Heart left ventricle (tissue), 16 donors: Measurements from ENCODE around the gene SUSD4. TPM values are rescaled to one million over a fixed set of nuclear protein-coding genes. Genes with fewer than 3 reads are reported as not detected.

Experiments used
- ATAC-seq, 4 donors: fragments of 200-7000 bp; cut with Tn5 transposase; one replicate each; pipeline ENCODE4 v1.9.1; 2020 to 2022; ENCODE audit warnings: moderate library complexity in 4 of 4, mild to moderate bottlenecking in 3 of 4, moderate number of reproducible peaks in 1 of 4
- DNase-seq, 5 donors: peaks; one replicate each; pipeline ENCODE4 v3.0.0-alpha.2; 2020
- H3K27ac ChIP-seq, 12 donors: fragments of 200-600 bp; sonication (generic) in 4 of 12; one replicate each; pipeline versions ENCODE4 v1.5.0 to v1.8.0; 2016 to 2022; ENCODE audit warnings: mild to moderate bottlenecking in 2 of 12
- H3K27me3 ChIP-seq, 9 donors: fragments of 200-600 bp; sonication (generic) in 2 of 9; one replicate each; pipeline versions ENCODE4 v1.5.1 to v1.8.0; 2016 to 2022; ENCODE audit warnings: mild to moderate bottlenecking in 3 of 9
- H3K36me3 ChIP-seq, 9 donors: fragments of 200-600 bp; sonication (generic) in 2 of 9; one replicate each; pipeline versions ENCODE4 v1.5.0 to v1.8.0; 2018 to 2022; ENCODE audit warnings: mild to moderate bottlenecking in 2 of 9
- H3K4me1 ChIP-seq, 12 donors: fragments of 200-600 bp; sonication (generic) in 4 of 12; one replicate each; pipeline versions ENCODE4 v1.5.0 to v1.8.0; 2016 to 2022; ENCODE audit warnings: mild to moderate bottlenecking in 3 of 12
- H3K4me3 ChIP-seq, 12 donors: fragments of 200-600 bp; sonication (generic) in 4 of 12; one replicate each; pipeline versions ENCODE4 v1.5.0 to v1.8.0; 2017 to 2022; ENCODE audit warnings: mild to moderate bottlenecking in 9 of 12, moderate library complexity in 4 of 12
- H3K9me3 ChIP-seq, 12 donors: fragments of 200-600 bp; sonication (generic) in 4 of 12; one replicate each; pipeline versions ENCODE4 v1.5.0 to v1.8.0; 2016 to 2022; ENCODE audit warnings: mild to moderate bottlenecking in 1 of 12
- POLR2A ChIP-seq, 2 donors: fragments of 450-650 bp; IDR thresholded peaks; one replicate each; pipeline ENCODE4 v1.6.1; 2017; ENCODE audit warnings: antibody characterized with exemption in 2 of 2, mild to moderate bottlenecking in 2 of 2, moderate library complexity in 2 of 2
- WGBS, 4 donors: extraction: QIAGEN DNeasy Blood & Tissue Kit in 2 of 4; methylation state at CpG; one replicate each; pipeline versions ENCODE4 v1.1.5 to v1.1.7; 2013 to 2018; 5-methylcytosine and 5-hydroxymethylcytosine counted together
- intact Hi-C, 10 donors: fragments of 100-400 bp; cut with DNase I; formaldehyde crosslinking; loops; one replicate each; pipeline versions ENCODE4 v1.11.1 to v1.14.2; 2022
- polyA plus RNA-seq, 2 donors: library from polyadenylated mRNA; stranded (reverse); fragments of 200-250 nt; gene quantifications; one replicate each; pipeline ENCODE4 v1.2.3, GENCODE V29; 2013
- total RNA-seq, 9 donors: library from RNA; depleted of rRNA in 2 of 9; stranded (reverse); fragments of >200 nt in 2 of 9; fragmentation: NEBNext Ultra II Directional in 3 of 9; extraction: Animal tissue kit (Norgen Biotek cat#: 25700) in 3 of 9; gene quantifications; one replicate each; pipeline versions ENCODE4 v1.1.0 to v1.2.4, GENCODE V29; 2016 to 2023
- TF ChIP-seq, protein P1 (sequence below), 12 donors: fragments of 200-600 bp; sonication (generic) in 4 of 12; IDR thresholded peaks; one replicate each; pipeline versions ENCODE4 v1.5.0 to v1.8.0; 2018 to 2022; ENCODE audit warnings: antibody characterized with exemption in 12 of 12, mild to moderate bottlenecking in 5 of 12
- donor health status: ischemic (EF 13 %, LVEDD 7.1; RV severe dilation, severe dysfunction).
- donor health status: healthy with polysubstance abuse.
- donor health status: DM: no; HTN: yes; CAD: no.
- donor health status: DM: no; HTN: no; CAD: no.
- donor health status: ischemic (EF 25% LVEDD 6.9; RV normal size, moderate dysfunction).
- donor health status: ischemic (EF 25% LVEDD 5.7; RV mildly dilated, moderate dysfunction).
- donor health status: healthy.
- donor health status: DM: yes; HTN: yes; CAD: no.
- donor health status: ischemic (EF 35%, LVEDD 5.7; RV mildly dilated, moderate dysfunction).
- donor health status: nonischemic (EF 11% LVEDD 7.7; RV severe dilation, severe dysfunction).
- donor health status: DM: yes; HTN: yes; CAD: no.
- donor health status: PGD.
- donor health status: ischemic (EF 29% LVEDD 5.4; RV normal size, mild dysfunction).
- donor health status: nonischemic (EF 23%, LVEDD 6.1; RV moderate dilation, normal function).

The SUSD4 gene
- total and polyA plus RNA-seq, 11 donors = 0.40 to 27.2 (median 2.4) TPM

- H3K27ac ChIP-seq = no peak overlapping the region
- no peak overlapping the region for H3K4me3 ChIP-seq
- DNase-seq (no peak), ATAC-seq (no peak)
- TF ChIP-seq POLR2A (IDR thresholded peaks at IDR 0.05) = no peak
- TF ChIP-seq, protein P1, sequence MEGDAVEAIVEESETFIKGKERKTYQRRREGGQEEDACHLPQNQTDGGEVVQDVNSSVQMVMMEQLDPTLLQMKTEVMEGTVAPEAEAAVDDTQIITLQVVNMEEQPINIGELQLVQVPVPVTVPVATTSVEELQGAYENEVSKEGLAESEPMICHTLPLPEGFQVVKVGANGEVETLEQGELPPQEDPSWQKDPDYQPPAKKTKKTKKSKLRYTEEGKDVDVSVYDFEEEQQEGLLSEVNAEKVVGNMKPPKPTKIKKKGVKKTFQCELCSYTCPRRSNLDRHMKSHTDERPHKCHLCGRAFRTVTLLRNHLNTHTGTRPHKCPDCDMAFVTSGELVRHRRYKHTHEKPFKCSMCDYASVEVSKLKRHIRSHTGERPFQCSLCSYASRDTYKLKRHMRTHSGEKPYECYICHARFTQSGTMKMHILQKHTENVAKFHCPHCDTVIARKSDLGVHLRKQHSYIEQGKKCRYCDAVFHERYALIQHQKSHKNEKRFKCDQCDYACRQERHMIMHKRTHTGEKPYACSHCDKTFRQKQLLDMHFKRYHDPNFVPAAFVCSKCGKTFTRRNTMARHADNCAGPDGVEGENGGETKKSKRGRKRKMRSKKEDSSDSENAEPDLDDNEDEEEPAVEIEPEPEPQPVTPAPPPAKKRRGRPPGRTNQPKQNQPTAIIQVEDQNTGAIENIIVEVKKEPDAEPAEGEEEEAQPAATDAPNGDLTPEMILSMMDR (IDR thresholded peaks at IDR 0.05) = no peak
- intact Hi-C loops = no loop called here
- H3K9me3 ChIP-seq = peaks cover 0 to 7% (median 0%) of the 10 kb centered on the region in 12 donors
- no peaks in the 10 kb centered on the region for H3K4me1 ChIP-seq
- no peaks in the 10 kb centered on the region for H3K36me3 ChIP-seq
- no peaks in the 10 kb centered on the region for H3K27me3 ChIP-seq
- 92 to 95% (median 93%) methylated on average over 2 of the region's 2 CpGs for WGBS, 4 donors
These were observed 62.6 kb downstream of the SUSD4 start for GRCh38 chr1:223301371-223301770.

GRCh38 chr1:223299553-223299952 lies 64.4 kb downstream of the SUSD4 start:
- intact Hi-C loops = no loop called here
- peaks cover 0 to 7% (median 0%) of the 10 kb centered on the region in 12 donors for H3K9me3 ChIP-seq
- H3K4me3 ChIP-seq = no peak overlapping the region
- DNase-seq = no peak
- 27 to 59% (median 46%) methylated on average over 1 of the region's 1 CpG for WGBS, 4 donors
- no peaks in the 10 kb centered on the region for H3K36me3 ChIP-seq
- TF ChIP-seq POLR2A (IDR thresholded peaks at IDR 0.05) = no peak
- TF ChIP-seq, protein P1 (IDR thresholded peaks at IDR 0.05) = no peak
- H3K27ac ChIP-seq = no peak overlapping the region
- no peak for ATAC-seq
- H3K27me3 ChIP-seq = no peaks in the 10 kb centered on the region
- H3K4me1 ChIP-seq = no peaks in the 10 kb centered on the region

- 50 to 56% (median 53%) methylated on average over 5 of the region's 5 CpGs for WGBS, 4 donors
- H3K4me1 ChIP-seq = no peaks in the 10 kb centered on the region
- H3K27me3 ChIP-seq = no peaks in the 10 kb centered on the region
- peaks cover 0 to 7% (median 0%) of the 10 kb centered on the region in 12 donors for H3K9me3 ChIP-seq
- TF ChIP-seq, protein P1 (IDR thresholded peaks at IDR 0.05) = no peak
- TF ChIP-seq POLR2A (IDR thresholded peaks at IDR 0.05) = no peak
- H3K4me3 ChIP-seq = no peak overlapping the region
- intact Hi-C loops = no loop called here
- H3K36me3 ChIP-seq = no peaks in the 10 kb centered on the region
- DNase-seq (no peak), ATAC-seq (no peak)
- no peak overlapping the region for H3K27ac ChIP-seq
These were observed 65.3 kb downstream of the SUSD4 start for GRCh38 chr1:223298701-223299100.

GRCh38 chr1:223297800-223298199 lies 66.2 kb downstream of the SUSD4 start:
- intact Hi-C loops = no loop called here
- H3K4me3 ChIP-seq = no peak overlapping the region
- no peaks in the 10 kb centered on the region for H3K4me1 ChIP-seq
- WGBS, 4 donors = 93 to 100% (median 99%) methylated on average over 1 of the region's 1 CpG
- no peak overlapping the region for H3K27ac ChIP-seq
- TF ChIP-seq POLR2A (IDR thresholded peaks at IDR 0.05) = no peak
- TF ChIP-seq, protein P1 (IDR thresholded peaks at IDR 0.05) = no peak
- no peaks in the 10 kb centered on the region for H3K36me3 ChIP-seq
- H3K27me3 ChIP-seq = no peaks in the 10 kb centered on the region
- DNase-seq = no peak
- no peak for ATAC-seq
- no peaks in the 10 kb centered on the region for H3K9me3 ChIP-seq
